NB4 (cell line): ENCODE measurements around the gene NYNRIN.

Experiments
- CTCF ChIP-seq: IDR thresholded peaks from one replicate; pipeline ENCODE4 v1.5.1; 2012; ENCODE audit warnings: low read depth, low read length
- POLR2A ChIP-seq: IDR thresholded peaks from 2 replicates; pipeline ENCODE4 v1.6.1; 2011; ENCODE audit warnings: mild to moderate bottlenecking; ENCODE audit not compliant: insufficient read length; ENCODE audit errors: extremely low read depth

- no peak for TF ChIP-seq CTCF
- no peak for TF ChIP-seq POLR2A
Observed at GRCh38 chr14:24362241-24362960, 36.4 kb upstream of the NYNRIN start.
